NB4 (cell line): ENCODE data around the gene EIF3B.

ENCODE experiments used
- DNase-seq: peaks from one replicate; pipeline ENCODE4 v3.0.0; 2010; ENCODE audit warnings: low read depth
- H3K4me3 ChIP-seq: one replicate; pipeline ENCODE4 v1.5.1; 2011; ENCODE audit warnings: mild to moderate bottlenecking, low read depth, low read length, moderate library complexity
- CTCF ChIP-seq: IDR thresholded peaks from one replicate; pipeline ENCODE4 v1.5.1; 2012; ENCODE audit warnings: low read depth, low read length
- MAX ChIP-seq: IDR thresholded peaks from 2 replicates; pipeline ENCODE4 v1.6.1; 2011; ENCODE audit warnings: low read depth, low read length
- MYC ChIP-seq: IDR thresholded peaks from 2 replicates; pipeline ENCODE4 v1.6.1; 2011; ENCODE audit warnings: low read depth, low read length
- POLR2A ChIP-seq: IDR thresholded peaks from 2 replicates; pipeline ENCODE4 v1.6.1; 2011; ENCODE audit warnings: mild to moderate bottlenecking; ENCODE audit not compliant: insufficient read length; ENCODE audit errors: extremely low read depth

EIF3B gene

GRCh38 chr7:2372724-2373123 lies 18.1 kb downstream of the EIF3B start:
- DNase-seq = no peak
- H3K4me3 ChIP-seq = no peak overlapping the region
- no peak for TF ChIP-seq POLR2A
- TF ChIP-seq CTCF = no peak

DNA sequence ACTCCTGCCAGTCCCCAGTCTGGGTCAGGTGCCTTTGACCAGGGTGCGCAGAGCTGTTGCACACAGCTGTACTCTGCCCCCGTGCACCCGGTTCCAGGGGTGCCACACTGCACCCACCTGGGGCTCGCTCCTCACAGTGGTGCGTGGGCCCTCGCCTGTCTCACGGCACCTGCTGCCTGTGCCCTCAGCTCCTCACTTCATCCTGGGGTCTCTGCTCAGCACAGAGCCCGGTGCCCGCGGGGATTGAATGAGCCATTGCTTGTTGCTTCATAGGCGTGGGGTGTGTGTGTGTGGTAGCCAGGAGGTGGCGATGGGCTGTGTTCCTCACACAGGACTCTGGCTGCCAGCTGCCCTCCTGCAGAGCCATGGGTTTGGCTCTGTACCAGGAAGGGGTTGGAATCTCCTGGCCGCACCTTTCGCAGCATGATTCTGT lies 18.5 kb downstream of the EIF3B start:
- TF ChIP-seq MYC = no peak
- TF ChIP-seq CTCF = no peak
- DNase-seq = peak; percentile 45
- no peak overlapping the region for H3K4me3 ChIP-seq

GRCh38 chr7:2373646-2374045 lies 19.0 kb downstream of the EIF3B start:
- DNase-seq = no peak
- H3K4me3 ChIP-seq = no peak overlapping the region
- TF ChIP-seq MYC (no peak), POLR2A (peak; percentile 17), CTCF (no peak), MAX (no peak)

DNA sequence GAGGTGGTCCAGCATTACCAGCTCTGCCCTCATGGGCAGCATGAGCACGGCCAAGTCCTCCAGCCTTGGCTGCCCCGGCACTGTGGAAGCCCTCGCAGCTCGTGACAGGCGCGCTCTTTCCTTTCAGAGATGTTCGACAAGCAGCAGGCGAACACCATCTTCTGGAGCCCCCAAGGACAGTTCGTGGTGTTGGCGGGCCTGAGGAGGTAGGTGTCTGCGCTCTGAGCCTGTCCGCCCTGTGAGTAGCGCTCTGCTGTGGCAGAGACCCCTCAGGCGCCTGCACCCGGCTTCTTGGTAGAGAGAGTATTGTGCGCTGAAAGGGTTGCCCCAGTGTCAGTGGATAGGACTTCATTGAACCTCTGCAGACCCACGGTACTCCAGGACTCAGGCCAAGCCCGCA lies 19.8 kb downstream of the EIF3B start:
- no peak for TF ChIP-seq MYC
- TF ChIP-seq MAX = no peak
- TF ChIP-seq CTCF = no peak
- TF ChIP-seq POLR2A = no peak
- H3K4me3 ChIP-seq = no peak overlapping the region
- DNase-seq = no peak

DNA sequence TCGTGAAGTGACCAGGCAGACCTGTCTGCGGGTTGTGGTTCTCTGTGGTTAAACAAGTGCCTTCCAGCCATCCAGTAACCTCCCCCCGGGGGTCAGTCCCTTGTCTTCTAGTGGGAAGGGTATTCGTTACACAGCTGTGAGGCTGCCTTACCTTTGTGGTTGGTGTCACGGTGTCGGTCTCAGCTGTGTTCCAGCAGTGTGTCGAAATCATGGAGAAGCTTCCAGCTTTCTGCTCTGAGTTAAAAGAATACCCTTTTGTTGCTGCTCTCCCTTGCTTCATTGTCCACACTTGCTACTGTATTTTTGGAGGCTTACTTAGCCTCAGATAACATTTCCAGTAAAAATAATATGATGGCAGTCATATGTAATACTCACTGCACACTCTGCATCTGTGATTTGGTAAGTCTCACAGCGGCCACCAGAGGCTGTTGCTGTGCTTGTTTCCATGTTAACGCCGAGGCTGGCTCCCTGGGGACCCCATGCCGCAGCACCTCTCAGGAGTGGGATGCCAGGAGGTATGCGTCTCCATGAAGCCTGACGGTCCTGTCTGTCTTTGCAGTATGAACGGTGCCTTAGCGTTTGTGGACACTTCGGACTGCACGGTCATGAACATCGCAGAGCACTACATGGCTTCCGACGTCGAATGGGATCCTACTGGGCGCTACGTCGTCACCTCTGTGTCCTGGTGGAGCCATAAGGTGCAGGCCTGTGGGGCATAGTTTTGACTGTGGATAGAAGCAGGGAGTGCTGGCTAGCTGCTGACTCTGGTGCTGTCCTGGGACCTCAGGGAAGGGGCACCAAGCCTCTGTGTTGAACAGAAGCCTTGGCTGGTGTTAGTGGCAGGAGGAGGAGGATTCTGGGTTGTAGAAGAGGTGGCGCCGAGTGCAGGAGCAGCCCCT lies 20.5 kb downstream of the EIF3B start:
- no peak for DNase-seq

More for the DNA sequence above, 20.5 kb downstream of the EIF3B start:
- no peak overlapping the region for H3K4me3 ChIP-seq
- TF ChIP-seq POLR2A (peak; percentile 13), CTCF (no peak)
